ENCODE results near the gene CDHR3. TPM values are rescaled to one million over a fixed set of nuclear protein-coding genes. Genes with fewer than 3 reads are reported as not detected.

Gene CDHR3
- total RNA-seq, 1 donor from 2014 or later: 5.4 TPM

- peaks cover 8% of the 10 kb centered on the region for H3K4me1 Mint-ChIP-seq
- H3K9me3 Mint-ChIP-seq: no peaks in the 10 kb centered on the region
- H3K27me3 Mint-ChIP-seq (ENCODE audit: low read depth): no peaks in the 10 kb centered on the region
- no peak for DNase-seq (ENCODE audit: low read depth, low spot score)
- H3K27ac Mint-ChIP-seq (ENCODE audit: unreplicated experiment): no peak overlapping the region
- no peaks in the 10 kb centered on the region for H3K36me3 Mint-ChIP-seq (ENCODE audit: low read depth)
- no peak for TF ChIP-seq CTCF (conservative IDR thresholded peaks at IDR 0.05)
- H3K4me3 Mint-ChIP-seq: no peak overlapping the region
Observed at GRCh38 chr7:106015381-106016218, 52.5 kb downstream of the CDHR3 start.

- Mint-ChIP-seq H3K27ac (ENCODE audit: unreplicated experiment) (no peak overlapping the region), H3K36me3 (ENCODE audit: low read depth) (no peaks in the 10 kb centered on the region), H3K27me3 (ENCODE audit: low read depth) (no peaks in the 10 kb centered on the region), H3K4me3 (no peak overlapping the region), H3K9me3 (no peaks in the 10 kb centered on the region), H3K4me1 (peaks cover 9% of the 10 kb centered on the region)
- DNase-seq (ENCODE audit: low read depth, low spot score): no peak
- no peak for TF ChIP-seq CTCF (conservative IDR thresholded peaks at IDR 0.05)
Observed at GRCh38 chr7:106016331-106016730, 53.3 kb downstream of the CDHR3 start.

- H3K4me3 Mint-ChIP-seq: no peak overlapping the region
- H3K36me3 Mint-ChIP-seq (ENCODE audit: low read depth): no peaks in the 10 kb centered on the region
- no peak for TF ChIP-seq CTCF (conservative IDR thresholded peaks at IDR 0.05)
- no peak for DNase-seq (ENCODE audit: low read depth, low spot score)
- no peaks in the 10 kb centered on the region for H3K9me3 Mint-ChIP-seq
- peaks cover 13% of the 10 kb centered on the region for H3K4me1 Mint-ChIP-seq
- no peaks in the 10 kb centered on the region for H3K27me3 Mint-ChIP-seq (ENCODE audit: low read depth)
- H3K27ac Mint-ChIP-seq (ENCODE audit: unreplicated experiment): no peak overlapping the region
Observed at GRCh38 chr7:106017657-106018056, 54.6 kb downstream of the CDHR3 start.

DNA sequence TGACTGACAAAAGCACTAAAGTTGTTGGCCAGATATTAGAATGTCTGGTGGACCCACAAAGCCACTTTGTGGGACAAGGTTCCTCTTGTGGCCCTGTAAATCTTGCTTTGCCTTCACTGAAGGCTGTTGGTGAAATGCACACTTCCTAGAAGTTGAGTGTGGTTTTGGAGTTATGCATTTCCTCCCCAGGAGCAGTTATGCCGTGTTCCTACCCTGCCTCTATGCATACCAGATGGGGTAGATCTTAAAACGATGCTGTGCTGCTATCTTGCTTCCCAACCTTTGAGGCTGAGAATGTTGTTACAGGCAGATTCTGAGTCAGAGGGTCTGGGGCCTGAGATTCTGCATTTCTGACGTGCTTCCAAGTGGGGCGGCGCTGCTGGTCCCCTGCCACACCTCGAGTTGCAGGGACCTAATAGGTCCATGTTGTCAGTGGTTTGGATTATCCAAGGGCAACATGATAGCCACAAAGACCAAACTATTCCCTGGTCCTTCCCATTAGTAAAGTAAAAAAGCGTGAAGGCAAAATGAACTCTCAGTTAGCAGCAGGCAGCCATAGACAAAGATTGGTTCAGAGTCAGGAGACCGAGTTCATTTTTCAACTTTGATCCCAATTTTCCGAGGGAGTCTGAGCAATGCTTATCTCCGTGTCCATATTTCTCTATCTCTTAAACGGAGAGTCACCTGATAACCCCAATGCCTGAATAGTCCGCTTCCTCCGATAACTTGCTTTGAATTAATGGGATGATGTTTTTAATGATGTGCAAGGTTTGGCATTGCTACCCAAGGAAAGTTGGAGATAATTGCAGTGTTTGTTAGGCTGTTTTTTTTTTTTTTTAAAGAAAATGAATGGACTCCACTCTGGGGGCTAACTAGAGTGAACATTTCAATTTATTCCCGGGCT lies 55.8 kb downstream of the CDHR3 start:
- H3K4me1 Mint-ChIP-seq: peaks cover 13% of the 10 kb centered on the region
- H3K27me3 Mint-ChIP-seq (ENCODE audit: low read depth): no peaks in the 10 kb centered on the region
- no peak overlapping the region for H3K4me3 Mint-ChIP-seq

DNA sequence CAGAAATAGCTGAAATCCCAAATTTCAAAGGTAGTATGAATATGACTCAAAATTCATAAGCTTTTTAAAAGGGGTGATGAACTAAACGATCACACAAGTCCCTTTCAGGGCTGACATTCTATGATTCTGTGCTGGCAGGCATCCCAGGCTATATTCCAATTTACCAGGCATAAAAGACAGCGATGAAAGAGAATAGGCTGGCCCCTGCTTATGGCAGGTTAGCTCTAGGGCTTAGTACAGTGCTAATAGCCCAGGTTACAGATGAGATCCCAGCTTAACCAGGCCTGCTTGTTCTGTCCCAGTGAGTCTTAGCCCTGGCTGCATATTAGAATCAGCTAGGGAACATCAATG lies 56.4 kb downstream of the CDHR3 start:
- no peak for TF ChIP-seq CTCF (conservative IDR thresholded peaks at IDR 0.05)
- no peak overlapping the region for H3K4me3 Mint-ChIP-seq
- no peaks in the 10 kb centered on the region for H3K27me3 Mint-ChIP-seq (ENCODE audit: low read depth)
- DNase-seq (ENCODE audit: low read depth, low spot score): no peak
- no peaks in the 10 kb centered on the region for H3K36me3 Mint-ChIP-seq (ENCODE audit: low read depth)
- H3K4me1 Mint-ChIP-seq: peaks cover 13% of the 10 kb centered on the region
- no peak overlapping the region for H3K27ac Mint-ChIP-seq (ENCODE audit: unreplicated experiment)
- H3K9me3 Mint-ChIP-seq: no peaks in the 10 kb centered on the region

More for the DNA sequence above, 55.8 kb downstream of the CDHR3 start:
- TF ChIP-seq CTCF (conservative IDR thresholded peaks at IDR 0.05): no peak
- H3K36me3 Mint-ChIP-seq (ENCODE audit: low read depth): no peaks in the 10 kb centered on the region
- H3K27ac Mint-ChIP-seq (ENCODE audit: unreplicated experiment): no peak overlapping the region
- no peaks in the 10 kb centered on the region for H3K9me3 Mint-ChIP-seq
- DNase-seq (ENCODE audit: low read depth, low spot score): no peak

Measured in neural crest cell (in vitro differentiated cells).